GM20431 (cell line): ENCODE data around the gene LRRC74B.
"Not testable (repeated sequence)": the region's sequence is repeated elsewhere in the genome, so short reads cannot be mapped to it uniquely, and the experiment has no call there.

Source experiments
- in situ Hi-C: fragments of 300-500 bp; cut with MseI, MboI; formaldehyde crosslinking; loops from one replicate; pipeline ENCODE4 v1.15.0; 2020; ENCODE audit warnings: low sequenced_read_pairs; ENCODE audit not compliant: unreplicated experiment

LRRC74B gene

GRCh38 chr22:21045585-21046294 lies at the start of gene LRRC74B:
Gene LRRC74B, plus strand, starts transcription at chr22:21045946. Its CDS starts 41 bp downstream, at chr22:21045987.
- in situ Hi-C loops, result no loop called here

GRCh38 chr22:20996031-20996410 lies 49.7 kb upstream of the LRRC74B start:
- in situ Hi-C loops, result no loop called here

- in situ Hi-C loops, result no loop called here
These were observed 48.9 kb upstream of the LRRC74B start for GRCh38 chr22:20996598-20997535.

GRCh38 chr22:20997536-20998257 lies 48.0 kb upstream of the LRRC74B start:
- in situ Hi-C loops, result no loop called here

GRCh38 chr22:20998411-20999336 lies 47.1 kb upstream of the LRRC74B start:
- in situ Hi-C loops, result no loop called here

- in situ Hi-C loops, result no loop called here
These were observed 46.2 kb upstream of the LRRC74B start for GRCh38 chr22:20999350-21000206.

- in situ Hi-C loops, result no loop called here
These were observed 45.3 kb upstream of the LRRC74B start for GRCh38 chr22:21000207-21000986.

GRCh38 chr22:21000987-21001600 lies 44.7 kb upstream of the LRRC74B start:
- in situ Hi-C loops, result no loop called here

- in situ Hi-C loops, result no loop called here
These were observed 44.0 kb upstream of the LRRC74B start, which contains the start of gene THAP7 for GRCh38 chr22:21001601-21002325. Gene THAP7, minus strand, starts transcription at chr22:21002118. Its CDS starts 207 bp downstream, at chr22:21001911.

- in situ Hi-C loops, result no loop called here
These were observed 42.0 kb upstream of the LRRC74B start for GRCh38 chr22:21003782-21004181.

GRCh38 chr22:21009208-21009607 lies 36.5 kb upstream of the LRRC74B start:
- in situ Hi-C loops, result not testable (repeated sequence)

GRCh38 chr22:21009638-21010425 lies 35.9 kb upstream of the LRRC74B start:
- in situ Hi-C loops, result no loop called here

GRCh38 chr22:21010426-21011113 lies 35.2 kb upstream of the LRRC74B start:
- in situ Hi-C loops, result no loop called here

GRCh38 chr22:21012446-21013407 lies 33.0 kb upstream of the LRRC74B start:
- in situ Hi-C loops, result no loop called here
